ENCODE results near the gene HTT.

- TF ChIP-seq CTCF (IDR thresholded peaks at IDR 0.05) (no peak), POLR2A (IDR thresholded peaks at IDR 0.05) (no peak)
Observed at GRCh38 chr4:3269991-3270611, 195.6 kb downstream of the HTT start.
